Fibroblast of lung (primary cell): ENCODE results near the gene KRT38.

Experiments
- CTCF ChIP-seq, 2 donors: IDR thresholded peaks in 1 of 2; conservative IDR thresholded peaks in 1 of 2; 1 replicate in 1 of 2; 2 replicates in 1 of 2; pipeline ENCODE4 v1.5.1; 2011 to 2012; ENCODE audit warnings: low read length in 2 of 2, control low read depth in 1 of 2, inconsistent platforms in 1 of 2, low read depth in 1 of 2, mild to moderate bottlenecking in 1 of 2
- EZH2 ChIP-seq: IDR thresholded peaks from 2 replicates; pipeline ENCODE4 v1.5.1; 2012; ENCODE audit warnings: low read length, control low read depth, mild to moderate bottlenecking; ENCODE audit errors: missing control alignments

- TF ChIP-seq CTCF (conservative IDR thresholded peaks at IDR 0.05 in 1 of 2, IDR thresholded peaks at IDR 0.05 in 1 of 2; ENCODE audit: low read depth in 1 of 2, low read length in 2 of 2) (no peak), EZH2 (no peak)
These were observed 3.5 kb downstream of the KRT38 start for GRCh38 chr17:41437254-41437653.
